Common myeloid progenitor, CD34-positive (primary cell): ENCODE results near the gene BAIAP2.

ENCODE experiments used
- CTCF ChIA-PET: fragments of 350-600 bp; sonication (Branson Sonifier 250); formaldehyde crosslinking; loops from one replicate; lab custom pipeline; 2021; ENCODE audit warnings: antibody characterized with exemption; lab: Charles Lee
- POLR2A ChIA-PET: fragments of 350-600 bp; sonication (Branson Sonifier 250); formaldehyde crosslinking; loops from one replicate; lab custom pipeline; 2021; ENCODE audit warnings: antibody characterized with exemption; lab: Charles Lee
- DNase-seq, 3 donors: peaks; one replicate each; pipeline versions ENCODE4 v3.0.0 to v3.0.0-alpha.2; 2013
- H3K27ac ChIP-seq, 2 experiments: 1 replicate in 1 of 2; 2 replicates in 1 of 2; pipeline ENCODE4 v1.7.0; 2013; ENCODE audit warnings: inconsistent platforms in 2 of 2, low read length in 2 of 2, mild to moderate bottlenecking in 2 of 2, low read depth in 1 of 2, moderate library complexity in 1 of 2; ENCODE audit not compliant: severe bottlenecking in 2 of 2, insufficient read depth in 1 of 2, poor library complexity in 1 of 2
- H3K27me3 ChIP-seq, 5 experiments: replicated peaks in 2 of 5; 1 replicate in 3 of 5; 2 replicates in 2 of 5; pipeline versions ENCODE4 v1.6.1 to v1.7.0; 2013; ENCODE audit warnings: low read length in 4 of 5, mild to moderate bottlenecking in 2 of 5, moderate library complexity in 2 of 5, inconsistent platforms in 1 of 5; ENCODE audit not compliant: insufficient read depth in 5 of 5, control insufficient read depth in 4 of 5
- H3K36me3 ChIP-seq, 4 experiments: 1 replicate in 2 of 4; 2 replicates in 2 of 4; pipeline versions ENCODE4 v1.6.1 to v1.7.0; 2013; ENCODE audit warnings: low read length in 3 of 4, control low read depth in 1 of 4, mild to moderate bottlenecking in 1 of 4; ENCODE audit not compliant: control insufficient read depth in 4 of 4, insufficient read depth in 4 of 4
- H3K4me1 ChIP-seq, 4 experiments: 1 replicate in 3 of 4; 2 replicates in 1 of 4; pipeline versions ENCODE4 v1.6.1 to v1.7.1; 2013; ENCODE audit warnings: low read length in 3 of 4, mild to moderate bottlenecking in 3 of 4, control low read depth in 1 of 4, inconsistent platforms in 1 of 4, moderate library complexity in 1 of 4; ENCODE audit not compliant: control insufficient read depth in 4 of 4, insufficient read depth in 4 of 4; ENCODE audit errors: control extremely low read depth in 1 of 4
- H3K4me3 ChIP-seq, 7 experiments: 1 replicate in 4 of 7; 2 replicates in 3 of 7; pipeline versions ENCODE4 v1.5.1 to v1.7.0; 2013; ENCODE audit warnings: mild to moderate bottlenecking in 7 of 7, low read length in 6 of 7, moderate library complexity in 6 of 7, inconsistent platforms in 2 of 7, low read depth in 2 of 7, control low read depth in 1 of 7; ENCODE audit not compliant: insufficient read depth in 4 of 7, control insufficient read depth in 1 of 7; ENCODE audit errors: extremely low read depth in 1 of 7
- H3K9me3 ChIP-seq, 5 experiments: 1 replicate in 4 of 5; 2 replicates in 1 of 5; pipeline versions ENCODE4 v1.6.1 to v1.7.1; 2013; ENCODE audit warnings: low read length in 4 of 5, mild to moderate bottlenecking in 2 of 5, inconsistent platforms in 1 of 5, low read depth in 1 of 5, moderate library complexity in 1 of 5; ENCODE audit not compliant: control insufficient read depth in 4 of 5, insufficient read depth in 2 of 5; ENCODE audit errors: control extremely low read depth in 1 of 5
- WGBS: methylation state at CpG from one replicate; pipeline ENCODE4 v1.1.5; 2013; ENCODE audit not compliant: insufficient coverage; 5-methylcytosine and 5-hydroxymethylcytosine counted together

BAIAP2 gene

DNA sequence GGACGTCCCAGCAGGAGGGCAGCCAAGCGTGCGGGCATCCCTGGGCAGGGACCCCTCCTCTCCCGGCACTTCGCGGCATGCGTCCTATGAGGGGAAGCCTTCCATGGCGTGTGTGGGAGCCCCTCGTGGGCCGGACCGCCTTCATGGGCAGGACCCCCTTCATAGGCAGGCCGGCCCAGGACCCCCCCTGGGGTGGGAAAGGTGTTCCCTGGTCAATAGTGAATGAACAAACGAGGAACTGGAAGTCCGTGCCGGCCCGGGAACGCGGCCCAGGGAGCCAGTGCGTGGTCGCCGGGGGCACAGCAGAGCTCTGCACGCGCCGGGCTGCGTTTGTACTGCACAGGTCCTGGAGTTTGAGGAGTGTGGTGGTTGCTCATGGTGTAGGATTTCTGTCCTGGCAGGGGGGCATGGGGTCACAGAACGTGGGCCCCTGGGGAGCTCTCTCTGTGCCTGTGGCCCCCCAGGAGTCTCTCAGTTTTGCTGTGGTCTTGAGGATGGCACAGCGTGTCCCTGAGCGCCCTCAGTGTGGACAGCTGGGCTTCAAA, 13.9 kb downstream of the BAIAP2 start:
- WGBS: 74% methylated on average over 23 of the region's 28 CpGs
- peak overlapping the region in 1 of 2 experiments; percentile 14 for H3K27ac ChIP-seq

GRCh38 chr17:81049372-81049911, 14.5 kb downstream of the BAIAP2 start:
- 28% methylated on average over 13 of the region's 17 CpGs for WGBS
- Histone ChIP-seq H3K4me3 (peak overlapping the region in 2 of 7 experiments; percentile 17 to 38), H3K9me3 (no peaks in the 10 kb centered on the region), H3K27ac (peak overlapping the region in 1 of 2 experiments; percentile 14), H3K36me3 (no peaks in the 10 kb centered on the region), H3K4me1 (peaks cover 0 to 38% (median 27%) of the 10 kb centered on the region in 4 experiments), H3K27me3 (no peaks in the 10 kb centered on the region)
- POLR2A ChIA-PET: no interaction called here
- CTCF ChIA-PET: interaction anchor here (1.1 to 1.4 kb wide), 2 partner anchors 13 to 26 kb away, joined by 4 to 5 read pairs; no protein-coding TSS in a partner anchor
- peak; percentile 21 to 56 (median 37) for DNase-seq

More for the DNA sequence above, 13.9 kb downstream of the BAIAP2 start:
- no peak for DNase-seq
- no peaks in the 10 kb centered on the region for H3K9me3 ChIP-seq
- peaks cover 0 to 38% (median 27%) of the 10 kb centered on the region in 4 experiments for H3K4me1 ChIP-seq
- no peaks in the 10 kb centered on the region for H3K27me3 ChIP-seq
- ChIA-PET CTCF (interaction anchor here (1.1 to 1.4 kb wide), 2 partner anchors 12 to 25 kb away, joined by 4 to 5 read pairs; no protein-coding TSS in a partner anchor), POLR2A (no interaction called here)
- H3K36me3 ChIP-seq: no peaks in the 10 kb centered on the region
- H3K4me3 ChIP-seq: peak overlapping the region in 1 of 7 experiments; percentile 38

GRCh38 chr17:81049973-81050551, 15.1 kb downstream of the BAIAP2 start:
- peak in 1 of 3 donors; percentile 8 for DNase-seq
- H3K9me3 ChIP-seq: no peaks in the 10 kb centered on the region
- peak overlapping the region in 2 of 7 experiments; percentile 11 to 17 for H3K4me3 ChIP-seq
- H3K27me3 ChIP-seq: no peaks in the 10 kb centered on the region
- ChIA-PET POLR2A (no interaction called here), CTCF (interaction anchor here (1.1 to 1.4 kb wide), 2 partner anchors 13 to 26 kb away, joined by 4 to 5 read pairs; no protein-coding TSS in a partner anchor)
- no peaks in the 10 kb centered on the region for H3K36me3 ChIP-seq
- H3K4me1 ChIP-seq: peaks cover 0 to 33% (median 25%) of the 10 kb centered on the region in 4 experiments
- WGBS: 88% methylated on average over 18 of the region's 26 CpGs
- no peak overlapping the region for H3K27ac ChIP-seq

- CTCF ChIA-PET: no interaction called here
- 97% methylated on average over 31 of the region's 32 CpGs for WGBS
- no peaks in the 10 kb centered on the region for H3K9me3 ChIP-seq
- DNase-seq: no peak
- no peaks in the 10 kb centered on the region for H3K36me3 ChIP-seq
- no peaks in the 10 kb centered on the region for H3K27me3 ChIP-seq
- peaks cover 0 to 24% (median 17%) of the 10 kb centered on the region in 4 experiments for H3K4me1 ChIP-seq
- POLR2A ChIA-PET: no interaction called here
- H3K4me3 ChIP-seq: no peak overlapping the region
- H3K27ac ChIP-seq: no peak overlapping the region
These were observed 16.0 kb downstream of the BAIAP2 start for GRCh38 chr17:81050645-81051625.

DNA sequence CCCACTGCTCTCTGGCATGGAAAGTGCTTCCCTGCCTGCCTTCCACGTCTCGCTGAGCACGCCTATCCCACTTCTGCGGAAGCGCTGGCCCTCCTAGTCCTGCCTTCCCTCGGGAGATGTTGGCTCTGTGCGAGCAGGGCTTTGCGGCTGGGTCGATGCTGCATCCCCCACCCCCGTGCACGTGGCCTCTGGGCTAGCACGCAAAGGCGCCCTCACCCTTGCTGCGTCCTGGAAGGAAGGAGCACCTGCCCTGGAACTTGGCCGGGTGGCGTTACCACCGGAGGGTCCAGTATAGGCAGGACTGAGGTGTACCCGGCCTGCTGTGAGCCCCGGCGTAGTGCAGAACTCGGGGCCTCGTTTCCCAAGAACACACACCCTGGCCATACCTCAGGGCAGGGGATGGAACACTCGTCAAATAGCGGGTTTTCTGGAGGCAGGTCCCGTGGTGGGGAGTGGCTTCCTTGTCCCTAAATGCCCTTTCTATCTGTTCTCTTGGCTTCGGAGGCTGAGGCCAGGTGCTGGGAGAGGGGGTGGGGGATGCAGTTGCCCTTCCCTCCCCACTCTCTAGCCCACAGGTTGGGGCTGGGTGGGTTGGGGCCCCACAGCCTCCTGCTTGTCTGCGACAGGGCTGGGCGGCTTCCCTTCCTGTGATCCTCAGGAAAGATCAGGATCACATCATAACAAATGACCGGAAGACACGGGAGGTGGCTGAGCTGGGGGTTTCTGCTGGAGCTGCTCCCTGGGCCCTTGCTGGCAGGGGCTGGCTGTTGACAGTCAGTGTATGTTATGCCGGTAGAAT, 17.4 kb downstream of the BAIAP2 start:
- WGBS: 91% methylated on average over 25 of the region's 31 CpGs
- POLR2A ChIA-PET: no interaction called here
- no peak for DNase-seq
- Histone ChIP-seq H3K27ac (no peak overlapping the region), H3K4me3 (no peak overlapping the region), H3K27me3 (no peaks in the 10 kb centered on the region), H3K4me1 (peaks cover 0 to 22% (median 15%) of the 10 kb centered on the region in 4 experiments), H3K9me3 (no peaks in the 10 kb centered on the region), H3K36me3 (no peaks in the 10 kb centered on the region)
- CTCF ChIA-PET: no interaction called here
